HG03378 (cell line): ENCODE results near the gene SPRR3.

ENCODE experiments used
- ATAC-seq: cut with Tn5 transposase; IDR thresholded peaks from one replicate; pipeline ENCODE4 v1.9.1; 2021; ENCODE audit warnings: mild to moderate bottlenecking, moderate library complexity; ENCODE audit not compliant: unreplicated experiment

The SPRR3 gene, protein sequence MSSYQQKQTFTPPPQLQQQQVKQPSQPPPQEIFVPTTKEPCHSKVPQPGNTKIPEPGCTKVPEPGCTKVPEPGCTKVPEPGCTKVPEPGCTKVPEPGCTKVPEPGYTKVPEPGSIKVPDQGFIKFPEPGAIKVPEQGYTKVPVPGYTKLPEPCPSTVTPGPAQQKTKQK

DNA sequence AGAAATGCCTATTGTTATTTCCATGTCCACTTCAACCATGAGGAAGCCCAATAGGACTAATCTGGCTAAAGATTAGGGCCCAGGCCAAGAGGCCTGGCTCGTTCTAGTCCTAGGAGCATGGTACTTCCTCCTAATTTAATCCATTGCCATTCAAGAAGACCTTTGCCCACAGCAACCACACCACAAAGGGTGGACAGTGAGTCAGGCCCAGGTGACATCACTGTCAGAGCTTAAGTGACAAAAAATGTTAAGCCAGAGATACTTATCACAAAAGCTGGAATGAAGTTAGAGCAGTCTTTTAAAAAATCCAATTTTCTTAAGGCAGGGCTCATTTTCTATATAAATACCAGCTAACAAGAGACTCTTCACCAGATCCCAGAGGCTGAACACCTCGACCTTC is at the start of gene SPRR3:
TSS of gene SPRR3 (plus strand) at position 368 of the 400 bp plus-strand sequence. CDS start 1,272 bp downstream, outside the sequence.
- no peak for ATAC-seq

DNA sequence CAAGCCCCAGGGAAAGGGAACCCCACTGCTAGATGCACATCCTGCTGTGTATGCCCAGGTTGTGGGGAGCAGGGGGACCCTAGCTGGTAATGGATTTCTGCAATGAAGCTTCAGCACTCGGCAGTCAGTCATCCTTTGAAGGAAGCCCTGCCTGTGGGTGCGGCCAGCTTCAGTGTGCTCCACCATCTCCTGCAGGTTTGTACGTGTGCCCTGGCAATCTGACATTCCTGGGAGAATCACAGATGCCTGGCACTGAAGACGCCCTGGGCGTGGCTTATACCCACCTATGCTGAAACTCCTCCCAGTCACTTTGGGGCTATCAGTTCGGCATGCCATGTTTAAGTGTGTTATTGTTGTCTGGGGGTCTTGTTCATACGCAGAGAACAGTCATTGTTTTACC is 47.8 kb upstream of the SPRR3 start:
- ATAC-seq = no peak

DNA sequence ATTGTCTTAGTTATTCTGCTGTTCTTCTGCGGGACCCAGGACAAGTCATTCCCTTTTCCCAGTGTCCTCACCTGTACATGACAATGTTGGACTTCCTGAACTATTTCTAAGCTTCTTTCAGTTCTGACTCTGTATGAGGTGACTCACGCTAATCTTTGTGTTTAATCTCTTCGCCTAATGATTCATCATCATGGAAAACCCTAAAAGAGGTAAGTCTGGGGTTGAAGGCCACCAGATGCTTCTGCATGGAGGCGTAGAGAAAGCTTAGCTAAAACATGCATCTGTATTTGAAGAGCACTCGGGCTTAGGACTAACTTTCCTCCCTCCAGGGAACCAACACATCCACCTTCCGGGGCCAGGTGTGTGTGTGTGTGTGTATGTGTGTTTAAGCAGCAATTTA is 47.1 kb upstream of the SPRR3 start:
- no peak for ATAC-seq

DNA sequence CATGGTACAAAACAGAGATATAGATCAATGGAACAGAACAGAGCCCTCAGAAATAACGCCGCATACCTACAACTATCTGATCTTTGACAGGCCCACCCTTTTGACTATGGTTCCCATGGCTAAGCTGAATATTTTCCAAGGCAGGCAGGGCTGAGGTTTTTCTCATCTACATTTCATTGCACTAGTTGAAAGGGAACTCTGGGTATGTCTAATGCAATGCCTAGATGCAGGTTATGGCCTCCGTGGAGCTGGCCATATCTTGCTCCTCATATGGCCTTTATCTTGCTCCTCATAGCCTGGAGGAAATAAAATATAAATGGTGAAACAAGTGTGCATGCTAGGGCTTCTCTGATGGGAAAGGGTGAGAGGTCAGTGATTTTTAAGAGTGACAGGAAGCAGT is 44.0 kb upstream of the SPRR3 start:
- no peak for ATAC-seq

DNA sequence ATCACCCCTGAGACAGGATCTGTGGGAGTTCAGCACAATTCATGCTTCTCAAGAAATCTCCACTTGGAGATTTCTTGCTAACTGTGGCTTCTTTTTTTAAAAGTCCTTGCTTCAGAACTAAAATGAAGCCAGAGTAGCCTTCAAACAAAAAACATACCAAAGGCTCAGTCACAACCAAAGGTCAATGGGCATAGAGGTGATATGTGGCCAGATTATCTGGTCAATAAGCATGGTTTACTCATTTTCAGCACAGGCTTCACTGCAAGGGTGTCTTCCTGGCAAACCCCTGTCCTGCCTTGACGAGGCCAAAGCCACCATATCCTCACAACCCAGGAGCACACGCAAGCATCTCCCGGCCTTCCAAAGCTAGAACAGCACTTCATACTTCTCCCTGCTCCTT is 42.3 kb upstream of the SPRR3 start:
- ATAC-seq = no peak

DNA sequence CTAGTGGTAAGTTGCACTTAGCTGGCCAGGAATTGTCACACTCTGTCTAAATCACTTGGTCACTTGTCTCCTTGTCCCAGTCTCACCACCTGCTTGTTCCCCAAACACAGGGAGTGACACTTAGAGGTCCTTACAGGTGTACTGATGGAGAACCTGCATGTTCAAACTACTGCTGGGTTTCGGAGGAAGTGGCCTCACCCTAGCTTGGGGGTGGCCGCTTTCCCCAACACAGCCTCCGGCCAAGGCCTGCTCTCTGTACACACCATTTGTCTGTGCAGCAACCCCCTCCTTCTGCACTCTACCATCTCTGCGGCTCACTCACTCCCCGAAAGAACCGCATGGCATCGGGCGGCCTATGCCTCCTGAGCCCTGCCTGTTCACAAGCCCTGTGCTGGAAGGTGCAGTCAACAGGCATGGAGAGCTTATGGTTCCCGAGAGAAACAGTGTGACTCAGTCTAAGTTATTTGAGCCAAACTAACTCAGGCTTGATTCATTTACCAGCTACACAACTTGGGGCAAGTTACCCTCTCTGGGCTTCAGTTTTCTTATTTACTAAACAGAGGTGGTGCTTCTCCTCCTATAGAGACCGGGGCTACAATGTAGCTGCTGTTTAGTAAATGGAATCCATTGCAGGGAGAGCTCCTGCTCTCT is 41.6 kb upstream of the SPRR3 start:
- no peak for ATAC-seq

DNA sequence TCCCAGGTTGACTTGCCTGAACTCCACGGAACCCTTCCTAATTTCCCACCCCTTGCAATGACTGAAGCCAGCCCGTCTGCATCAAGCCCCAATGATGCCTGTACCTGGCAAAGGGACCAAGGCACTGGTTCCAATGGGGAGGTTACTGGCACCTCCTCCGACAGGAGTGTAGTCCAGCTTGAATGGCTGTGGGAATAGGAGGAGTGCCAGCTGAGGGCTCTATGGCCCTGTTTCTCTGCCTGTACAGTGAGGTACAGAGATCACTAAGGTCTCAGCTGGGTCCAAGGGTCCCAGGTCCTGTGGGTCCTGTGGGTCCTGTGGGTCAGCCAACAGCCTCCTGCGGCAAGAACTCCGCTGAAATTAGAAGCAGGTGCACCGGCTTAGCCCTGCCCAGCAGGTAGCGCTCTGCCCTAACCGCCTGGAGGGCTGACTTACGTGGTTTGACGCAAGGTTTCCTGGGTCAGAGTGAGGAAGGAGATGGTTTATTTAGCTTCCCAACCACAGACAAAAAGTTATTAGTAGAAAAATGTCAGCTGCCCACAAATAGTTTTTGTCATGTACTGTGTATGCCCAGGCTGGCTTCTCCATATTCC is 41.0 kb upstream of the SPRR3 start:
- ATAC-seq = no peak

DNA sequence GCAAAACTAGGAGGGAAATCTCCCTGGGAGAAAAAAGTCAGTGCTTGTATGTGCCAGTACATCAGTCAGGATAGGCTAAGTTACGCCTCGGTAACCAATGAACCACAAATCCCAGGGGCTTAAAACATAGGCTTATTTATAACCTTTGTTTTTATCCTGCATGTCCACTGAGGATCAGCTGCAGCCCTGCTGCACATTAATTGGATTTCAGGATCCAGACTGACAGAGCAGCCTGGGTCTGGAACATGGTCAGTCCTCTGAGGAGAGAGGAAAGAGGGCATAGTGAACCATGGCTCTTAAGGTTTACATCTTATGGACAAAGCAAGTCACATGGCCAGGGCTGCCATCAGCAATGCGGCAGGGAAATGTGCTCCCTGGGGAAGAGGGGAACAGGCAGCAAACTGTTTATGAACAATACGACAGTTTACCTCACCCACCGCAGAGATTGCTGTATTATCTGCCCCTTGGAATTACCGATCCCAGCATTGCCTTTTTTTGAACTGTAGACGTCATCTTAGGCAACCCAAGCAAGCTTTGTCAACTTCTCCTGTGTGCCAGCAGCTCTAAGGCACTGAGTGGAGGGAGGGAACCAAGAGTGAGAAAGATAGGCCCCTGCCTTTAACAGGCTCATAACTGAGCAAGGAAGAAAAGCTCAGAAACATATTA is 40.2 kb upstream of the SPRR3 start:
- ATAC-seq = no peak

DNA sequence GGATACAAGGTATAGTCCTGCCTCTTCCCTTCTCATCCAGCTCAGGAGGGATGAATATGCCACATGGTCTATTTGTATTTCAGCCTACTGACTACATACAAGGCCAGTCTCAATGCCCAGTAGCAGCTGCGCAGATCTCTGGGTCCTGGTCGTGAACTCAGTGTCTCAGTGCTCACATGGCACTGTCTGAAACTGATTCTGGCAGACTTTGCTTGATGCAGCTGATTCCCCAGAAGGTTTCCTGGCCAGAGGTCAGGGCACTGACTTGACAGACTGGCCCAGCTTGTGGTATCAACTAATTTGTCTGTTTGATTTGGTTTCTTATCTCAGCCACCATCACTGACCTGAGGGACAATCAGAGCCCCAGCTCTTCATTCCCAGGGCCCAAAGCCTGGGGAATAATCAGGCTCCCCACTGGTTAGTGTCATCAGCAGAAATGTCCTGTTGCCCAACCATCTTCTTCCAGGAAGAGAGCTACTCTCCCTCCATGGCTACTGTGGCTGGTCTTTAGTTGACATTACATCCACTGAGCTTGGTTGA is 38.6 kb upstream of the SPRR3 start:
- ATAC-seq = no peak

DNA sequence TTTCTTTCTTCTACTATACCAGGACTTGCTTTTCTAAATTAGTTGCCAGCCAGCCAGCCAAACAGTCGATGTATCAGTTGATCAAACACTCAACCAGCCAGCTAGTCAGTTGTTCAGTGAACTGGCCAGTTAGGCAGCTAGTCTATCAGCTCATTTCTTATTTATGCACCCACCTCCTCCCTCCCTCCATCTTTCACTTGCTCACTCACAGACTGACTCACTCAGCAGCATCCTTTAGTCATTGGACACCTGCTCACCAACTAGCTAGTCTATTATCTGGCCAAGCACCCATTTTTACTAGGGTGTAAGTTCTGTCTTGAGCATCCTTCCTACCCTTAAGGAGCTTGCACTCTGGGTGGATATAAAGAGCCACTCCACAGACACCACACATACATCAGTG is 37.0 kb upstream of the SPRR3 start:
- ATAC-seq = no peak

DNA sequence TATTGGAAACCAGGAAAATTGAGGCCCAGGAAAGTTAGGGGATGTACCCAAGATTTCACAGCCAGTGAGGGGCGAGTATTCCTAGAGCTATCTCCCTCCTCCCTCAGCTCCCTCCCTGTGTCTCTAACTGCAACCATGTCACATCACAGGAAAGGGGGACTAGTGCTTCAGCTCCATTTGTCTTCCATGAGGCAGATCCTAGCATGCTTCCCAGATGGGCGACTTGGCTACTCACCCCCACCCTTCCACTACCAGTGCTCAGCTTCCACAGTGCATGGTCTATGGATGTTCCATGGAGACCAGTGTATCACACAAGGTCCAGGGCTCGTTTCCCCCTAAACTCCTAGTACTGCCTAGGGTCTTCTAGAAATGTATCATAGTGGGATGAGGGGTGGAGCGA is 35.7 kb upstream of the SPRR3 start:
- ATAC-seq = no peak

DNA sequence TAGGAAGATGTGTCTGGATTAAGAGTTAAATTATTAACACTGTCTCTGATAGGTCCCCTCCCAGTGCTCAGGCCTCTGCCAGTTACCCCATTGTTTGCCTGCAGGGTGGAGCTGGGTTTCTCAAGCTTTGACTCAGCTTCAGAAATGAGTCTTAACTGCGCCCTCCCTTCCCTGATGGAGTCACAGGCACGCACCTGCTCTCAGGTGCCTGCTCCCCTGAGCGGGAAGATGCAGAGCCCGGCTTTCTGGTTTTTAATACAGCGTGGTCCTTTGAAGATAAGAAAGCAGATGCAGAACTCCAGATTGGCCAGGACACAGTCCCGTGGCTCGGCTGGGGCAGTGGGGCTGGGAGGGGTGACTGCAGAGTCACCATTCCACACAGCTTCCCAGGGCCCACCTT is 34.3 kb upstream of the SPRR3 start:
- no peak for ATAC-seq

DNA sequence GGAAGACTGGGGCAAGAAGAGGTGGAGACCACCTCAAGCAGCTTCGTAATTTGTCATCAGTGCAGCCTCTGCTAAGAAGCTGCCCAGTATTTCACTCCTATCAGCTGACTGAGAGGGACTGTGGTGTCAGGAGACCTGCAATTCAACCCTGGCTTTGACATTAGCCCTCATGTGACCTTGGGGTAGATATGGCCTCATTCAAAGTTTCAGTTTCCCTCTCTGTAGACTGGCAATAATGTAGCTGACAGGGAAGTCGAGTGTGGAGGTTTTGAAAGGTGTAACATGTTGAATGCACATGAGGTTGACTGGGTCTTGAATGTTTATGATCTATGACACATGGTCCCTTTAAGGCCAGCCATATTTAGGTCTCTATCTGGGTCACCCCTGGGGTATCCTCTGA is 33.3 kb upstream of the SPRR3 start:
- peak; percentile 90 for ATAC-seq

DNA sequence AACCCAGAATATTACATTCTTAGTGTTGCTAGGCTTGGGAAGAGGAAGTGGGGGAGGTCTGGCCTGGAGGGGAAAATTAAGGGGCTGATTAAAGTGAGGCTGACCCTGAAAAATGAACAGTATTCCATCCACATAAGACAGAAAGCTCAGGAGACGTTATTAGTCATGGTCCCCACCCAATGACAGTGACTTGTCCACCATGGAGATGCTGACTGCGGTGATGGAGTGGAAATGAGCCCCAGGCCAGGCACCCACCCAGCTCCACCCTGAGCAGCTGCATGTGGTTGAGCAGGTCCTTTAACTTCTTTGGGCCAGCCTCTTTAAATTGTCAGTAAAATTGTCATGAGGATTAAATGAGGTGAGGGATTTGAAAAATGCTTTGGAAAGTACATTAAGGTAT is 32.5 kb upstream of the SPRR3 start:
- no peak for ATAC-seq

DNA sequence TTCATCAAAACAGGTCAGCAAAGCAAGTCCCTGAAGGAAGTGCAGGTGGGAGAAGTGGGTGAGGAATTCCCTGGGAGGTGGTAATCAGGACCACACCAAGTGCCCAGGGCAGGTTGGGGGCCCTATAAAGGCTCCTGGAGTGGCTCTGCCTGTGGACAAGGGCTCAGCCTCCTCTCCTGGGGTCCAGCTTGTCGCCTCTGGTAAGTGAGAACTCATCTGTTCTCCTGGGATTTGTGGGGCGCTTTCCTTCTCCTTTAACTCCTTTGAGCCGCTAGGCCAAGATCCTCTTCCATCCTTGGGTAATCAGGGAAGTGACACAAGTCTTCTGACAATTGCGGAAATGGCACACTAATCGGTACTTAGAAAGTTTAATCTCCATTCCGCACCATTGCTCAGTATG is 31.1 kb upstream of the SPRR3 start, which contains the start of gene SPRR4:
TSS of gene SPRR4 (plus strand) at position 154 of the 400 bp plus-strand sequence. CDS start 1,243 bp downstream, outside the sequence.
- no peak for ATAC-seq

DNA sequence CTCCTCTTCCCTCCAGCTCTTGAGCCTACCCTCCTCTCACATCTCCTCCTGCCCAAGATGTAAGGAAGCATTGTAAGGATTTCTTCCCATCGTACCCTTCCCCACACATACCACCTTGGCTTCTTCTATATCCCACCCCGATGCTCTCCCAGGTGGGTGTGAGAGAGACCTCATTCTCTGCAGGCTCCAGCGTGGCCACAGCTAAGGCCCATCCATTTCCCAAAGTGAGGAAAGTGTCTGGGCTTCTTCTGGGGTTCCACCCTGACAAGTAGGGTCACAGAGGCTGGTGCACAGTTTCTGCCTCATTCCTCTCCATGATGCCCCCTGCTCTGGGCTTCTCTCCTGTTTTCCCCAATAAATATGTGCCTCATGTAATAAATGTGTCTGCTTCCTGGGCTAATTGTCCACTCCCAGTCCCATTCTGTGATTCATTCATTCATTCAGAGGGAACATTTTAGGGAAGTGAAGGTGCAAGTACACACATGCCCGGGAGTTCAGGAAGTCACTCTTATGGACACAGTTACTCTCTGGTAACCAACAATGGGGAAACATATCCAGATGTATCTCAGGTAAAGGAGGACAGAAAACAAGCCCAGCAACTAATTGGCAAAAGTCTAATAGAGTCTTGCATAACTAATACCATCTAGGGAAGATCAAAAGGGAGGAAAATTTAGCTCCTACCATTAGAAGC is 29.2 kb upstream of the SPRR3 start:
- ATAC-seq = no peak

DNA sequence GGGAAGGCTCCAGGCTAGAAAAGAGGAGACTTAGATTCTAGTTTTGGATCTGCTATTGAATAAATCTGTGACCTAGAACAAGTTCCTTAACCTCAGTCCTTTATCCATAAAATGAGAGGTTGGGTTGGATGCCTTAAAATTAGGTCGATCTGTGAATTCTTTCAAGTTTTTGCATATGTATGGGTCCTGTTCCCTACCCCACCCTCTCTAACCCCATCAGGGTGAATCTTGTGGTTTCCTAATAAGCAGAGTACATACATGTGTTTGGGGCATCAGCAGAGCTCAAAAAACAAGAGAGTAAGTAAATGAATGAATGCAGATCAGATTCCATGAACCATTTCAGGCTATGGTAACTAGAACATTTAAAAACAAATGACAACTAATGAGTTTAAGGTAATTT is 24.9 kb upstream of the SPRR3 start:
- no peak for ATAC-seq

DNA sequence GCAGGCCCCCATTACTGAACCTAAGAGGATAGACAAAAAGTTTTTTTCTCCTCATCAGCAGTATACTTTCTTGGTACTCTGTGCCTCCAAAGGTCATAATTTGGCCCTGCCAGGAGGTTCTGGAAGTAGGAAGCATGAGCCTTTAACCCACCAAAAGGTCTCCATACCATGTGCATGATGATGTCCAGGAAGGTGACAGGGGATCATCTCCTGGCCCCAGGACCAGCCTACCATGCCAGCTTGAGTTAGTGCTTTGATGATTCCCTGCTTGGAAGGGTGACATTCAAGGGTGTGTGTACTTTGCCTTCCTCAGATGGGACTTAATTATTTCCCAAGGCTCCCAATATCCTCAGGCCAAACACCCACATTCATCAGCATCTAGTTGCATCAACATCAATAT is 23.9 kb upstream of the SPRR3 start:
- ATAC-seq = no peak

DNA sequence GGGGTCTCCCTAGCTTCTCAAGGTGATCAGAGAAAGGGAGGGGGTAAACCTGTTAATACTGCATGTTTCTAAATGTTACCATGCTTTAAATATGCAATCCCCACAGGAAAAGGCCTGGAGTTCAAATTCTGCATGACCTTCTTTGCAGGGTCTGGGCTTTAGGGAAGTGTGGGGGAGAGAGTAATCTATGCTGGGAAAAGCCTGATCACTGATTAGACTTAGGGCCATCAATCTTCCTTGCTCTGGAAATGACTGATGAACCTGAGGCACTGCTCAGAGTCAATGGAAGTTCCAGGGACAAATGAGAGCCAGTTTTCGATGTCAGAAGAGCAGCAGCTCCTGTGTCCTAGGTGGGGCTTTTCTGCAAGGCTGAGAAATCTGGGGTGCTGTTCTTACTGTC is 20.9 kb upstream of the SPRR3 start:
- ATAC-seq = no peak

DNA sequence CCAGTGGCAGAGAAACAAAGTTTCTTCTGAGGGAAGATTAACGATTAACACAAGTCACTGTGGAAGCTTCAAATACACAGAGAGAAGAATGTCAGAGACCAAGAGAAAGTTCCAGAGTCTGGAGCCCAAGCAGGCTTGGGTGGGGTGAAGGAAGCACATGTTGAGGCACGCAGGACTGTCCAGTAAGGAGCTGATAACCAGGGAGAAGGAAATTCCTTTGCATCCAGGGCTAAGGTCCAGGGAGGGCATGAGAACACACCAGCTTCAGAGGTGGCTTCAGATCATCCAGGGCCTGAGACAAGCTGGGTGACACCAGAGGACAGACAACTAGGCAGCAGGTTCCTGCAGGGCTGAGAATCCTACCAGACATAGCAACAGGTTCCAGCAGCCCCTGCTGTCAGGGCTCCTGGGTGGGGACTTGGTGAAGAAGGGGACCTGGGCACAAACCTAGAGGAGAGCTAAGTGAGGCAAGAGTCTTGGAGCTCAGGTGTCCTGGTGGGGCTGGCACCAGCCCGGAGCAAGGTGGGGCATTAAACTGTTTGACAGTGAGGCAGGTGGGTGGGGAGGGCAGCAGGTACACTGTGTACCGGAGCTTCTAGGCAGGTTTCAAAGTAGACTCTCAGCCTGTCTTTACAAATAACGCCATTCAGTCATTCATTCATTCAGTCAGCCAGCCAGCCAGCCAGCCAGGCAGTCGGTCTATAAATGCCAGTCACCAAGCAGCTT is 20.2 kb upstream of the SPRR3 start:
- ATAC-seq = no peak

DNA sequence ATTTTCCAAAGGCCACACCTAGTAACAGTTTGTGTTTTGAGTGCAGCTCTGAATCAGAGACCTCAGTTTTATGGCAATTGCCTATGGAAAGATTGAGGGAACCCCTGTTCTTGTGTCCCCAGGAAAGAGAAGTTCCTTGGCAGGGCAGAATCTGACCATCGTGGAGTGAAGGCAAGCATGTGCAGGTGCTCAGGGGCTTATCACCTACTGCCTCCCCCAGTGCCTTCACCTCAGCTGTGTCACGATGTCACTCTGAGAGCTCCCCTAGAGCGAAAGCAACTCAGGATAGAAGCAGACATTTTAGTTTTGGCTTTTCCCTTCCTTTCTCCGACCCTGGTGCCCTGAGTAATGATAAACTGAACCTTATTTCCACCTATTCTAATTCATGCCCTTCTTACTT is 19.5 kb upstream of the SPRR3 start:
- ATAC-seq = no peak
